GM12865 (cell line): ENCODE results near the gene LHFPL2.
"Not testable (repeated sequence)": the region's sequence is repeated elsewhere in the genome, so short reads cannot be mapped to it uniquely, and the experiment has no call there.

ENCODE experiments used
- DNase-seq: peaks from one replicate; pipeline ENCODE4 v3.0.0; 2010; ENCODE audit warnings: low read depth
- H3K4me3 ChIP-seq: 2 replicates; pipeline ENCODE4 v1.5.1; 2011; ENCODE audit warnings: mild to moderate bottlenecking, low read depth, low read length, control low read depth
- TF ChIP-seq, protein P1 (sequence below): IDR thresholded peaks from 2 replicates; pipeline ENCODE4 v1.5.1; 2011; ENCODE audit warnings: low read length, control low read depth, low read depth, inconsistent platforms; ENCODE audit not compliant: insufficient read depth; ENCODE audit errors: missing control alignments

The LHFPL2 gene

DNA sequence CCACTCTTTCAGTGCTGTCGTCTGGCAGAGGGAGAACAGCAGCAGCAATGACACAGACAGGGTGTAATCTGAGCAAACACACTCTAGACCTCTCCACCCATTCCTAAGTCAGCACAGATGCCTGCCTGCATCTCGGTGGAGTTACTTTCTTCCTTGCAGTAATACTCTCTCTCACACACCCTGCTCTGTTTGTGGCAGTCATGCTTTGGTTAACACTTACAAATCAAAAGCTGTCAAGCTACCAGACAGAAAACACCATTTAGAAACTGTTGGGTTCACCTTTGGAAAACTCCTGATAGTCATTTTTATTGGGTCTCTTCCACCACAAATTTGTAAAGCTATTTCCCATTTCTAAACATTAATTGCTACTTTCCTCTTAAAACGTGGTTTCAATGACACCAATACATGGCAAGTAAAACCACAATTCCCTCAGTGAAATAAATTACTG, 27.3 kb downstream of the LHFPL2 start:
- H3K4me3 ChIP-seq = no peak overlapping the region
- TF ChIP-seq, protein P1, sequence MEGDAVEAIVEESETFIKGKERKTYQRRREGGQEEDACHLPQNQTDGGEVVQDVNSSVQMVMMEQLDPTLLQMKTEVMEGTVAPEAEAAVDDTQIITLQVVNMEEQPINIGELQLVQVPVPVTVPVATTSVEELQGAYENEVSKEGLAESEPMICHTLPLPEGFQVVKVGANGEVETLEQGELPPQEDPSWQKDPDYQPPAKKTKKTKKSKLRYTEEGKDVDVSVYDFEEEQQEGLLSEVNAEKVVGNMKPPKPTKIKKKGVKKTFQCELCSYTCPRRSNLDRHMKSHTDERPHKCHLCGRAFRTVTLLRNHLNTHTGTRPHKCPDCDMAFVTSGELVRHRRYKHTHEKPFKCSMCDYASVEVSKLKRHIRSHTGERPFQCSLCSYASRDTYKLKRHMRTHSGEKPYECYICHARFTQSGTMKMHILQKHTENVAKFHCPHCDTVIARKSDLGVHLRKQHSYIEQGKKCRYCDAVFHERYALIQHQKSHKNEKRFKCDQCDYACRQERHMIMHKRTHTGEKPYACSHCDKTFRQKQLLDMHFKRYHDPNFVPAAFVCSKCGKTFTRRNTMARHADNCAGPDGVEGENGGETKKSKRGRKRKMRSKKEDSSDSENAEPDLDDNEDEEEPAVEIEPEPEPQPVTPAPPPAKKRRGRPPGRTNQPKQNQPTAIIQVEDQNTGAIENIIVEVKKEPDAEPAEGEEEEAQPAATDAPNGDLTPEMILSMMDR = no peak
- no peak for DNase-seq

DNA sequence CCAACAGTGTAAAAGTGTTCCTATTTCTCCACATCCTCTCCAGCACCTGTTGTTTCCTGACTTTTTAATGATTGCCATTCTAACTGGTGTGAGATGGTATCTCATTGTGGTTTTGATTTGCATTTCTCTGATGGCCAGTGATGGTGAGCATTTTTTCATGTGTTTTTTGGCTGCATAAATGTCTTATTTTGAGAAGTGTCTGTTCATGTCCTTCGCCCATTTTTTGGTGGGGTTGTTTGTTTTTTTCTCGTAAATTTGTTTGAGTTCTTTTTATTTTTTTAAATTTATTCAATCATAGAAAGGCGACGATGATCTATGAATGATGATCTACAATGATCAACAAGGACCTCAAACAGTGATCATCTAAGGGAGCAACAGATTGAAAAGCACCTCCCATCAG, 28.5 kb downstream of the LHFPL2 start:
- not testable (repeated sequence) for DNase-seq, H3K4me3 ChIP-seq

DNA sequence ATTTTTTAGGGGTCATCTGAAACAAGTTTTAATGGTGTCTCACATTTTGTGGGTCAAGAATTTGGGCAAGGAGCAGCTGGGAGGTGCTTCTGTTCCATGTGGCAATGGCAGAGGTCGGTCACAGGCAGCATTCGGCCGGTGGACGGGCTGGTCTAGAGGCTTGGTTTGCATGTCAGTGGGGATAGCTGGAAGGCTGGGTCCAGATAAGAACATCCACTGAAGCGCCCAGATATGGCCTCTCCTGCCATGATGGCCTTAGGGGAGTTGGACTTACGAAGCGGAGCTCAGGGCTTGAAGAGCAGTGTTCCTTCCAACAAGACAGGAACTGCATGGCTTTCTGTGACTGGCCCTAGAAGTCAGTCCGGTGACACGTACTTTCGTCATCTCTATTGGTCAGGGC, 30.3 kb downstream of the LHFPL2 start:
- no peak overlapping the region for H3K4me3 ChIP-seq
- DNase-seq = no peak
- TF ChIP-seq, protein P1 = no peak

GRCh38 chr5:78615697-78616096, 32.9 kb downstream of the LHFPL2 start:
- no peak overlapping the region for H3K4me3 ChIP-seq
- DNase-seq = no peak

DNA sequence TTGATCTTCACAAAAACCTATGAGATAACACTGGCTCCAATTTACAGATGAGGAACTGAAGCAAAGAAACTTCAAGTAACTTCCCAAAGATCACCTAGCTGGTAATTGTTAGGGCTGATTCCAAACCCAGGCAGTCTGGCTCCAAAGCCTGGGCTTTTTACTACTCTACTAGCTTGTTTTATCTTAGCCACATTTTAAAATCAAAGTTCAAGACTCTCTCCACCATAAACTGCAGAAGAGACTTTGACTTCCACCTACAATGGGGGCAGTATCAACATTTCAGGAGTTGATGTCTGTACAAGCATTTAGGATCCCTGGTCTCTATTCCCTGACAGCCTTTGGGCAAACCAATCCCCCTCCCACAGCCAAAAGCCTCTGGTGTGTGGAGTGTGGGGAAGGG, 33.8 kb downstream of the LHFPL2 start:
- H3K4me3 ChIP-seq = no peak overlapping the region
- TF ChIP-seq, protein P1 = no peak
- DNase-seq = no peak

More at GRCh38 chr5:78615697-78616096, 32.9 kb downstream of the LHFPL2 start:
- TF ChIP-seq, protein P1 = no peak

GRCh38 chr5:78613756-78614155, 34.8 kb downstream of the LHFPL2 start:
- H3K4me3 ChIP-seq = no peak overlapping the region
- no peak for DNase-seq
- TF ChIP-seq, protein P1 = no peak

DNA sequence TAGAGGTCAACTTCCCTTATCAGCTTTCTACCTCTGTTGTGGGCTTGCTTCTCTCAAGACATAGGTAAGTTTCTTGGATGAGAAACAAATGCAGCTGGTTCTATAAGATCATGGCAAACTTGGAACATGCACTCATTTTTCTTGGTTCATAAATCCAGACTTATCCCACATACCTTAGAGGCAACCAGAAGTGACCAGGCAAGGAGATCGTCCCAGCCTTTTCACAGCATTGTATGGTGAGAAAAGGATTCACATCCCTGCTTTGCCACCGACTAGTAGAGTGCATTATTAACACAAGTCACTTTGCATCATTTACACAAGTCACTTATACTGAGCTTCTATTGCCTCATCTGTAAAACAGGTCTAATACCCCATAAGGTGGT, 35.4 kb downstream of the LHFPL2 start:
- H3K4me3 ChIP-seq = no peak overlapping the region
- no peak for DNase-seq
- TF ChIP-seq, protein P1 = no peak
